Endothelial cell of umbilical vein (primary cell): ENCODE data around the gene MSANTD7. TPM values are rescaled to one million over a fixed set of nuclear protein-coding genes. Genes with fewer than 3 reads are reported as not detected.

Experiments used
- BruUV-seq: library from RNA; stranded (reverse); fragments of 400-500 nt; replicated peaks from 2 replicates; lab custom pipeline; 2021; lab: Mats Ljungman, UMichigan
- CTCF ChIA-PET: fragments of 300-600, 350-600 bp; sonication (Branson Sonifier 250); formaldehyde crosslinking; loops from one replicate; lab custom pipeline; 2021; ENCODE audit warnings: antibody characterized with exemption, inconsistent platforms; lab: Charles Lee
- POLR2A ChIA-PET: fragments of 300-600, 350-600 bp; sonication (Branson Sonifier 250); formaldehyde crosslinking; loops from one replicate; lab custom pipeline; 2021; ENCODE audit warnings: antibody characterized with exemption, inconsistent platforms; lab: Charles Lee
- DNase-seq: peaks from one replicate; pipeline ENCODE4 v3.0.0-alpha.2; 2011; ENCODE audit warnings: low read depth, low spot score
- FAIRE-seq: peaks from 2 replicates; lab custom pipeline; 2011; peaks lifted over from hg19 to GRCh38; lab: Jason Lieb, UNC
- H2AFZ ChIP-seq: 2 replicates; pipeline ENCODE4 v1.6.0; 2012; ENCODE audit warnings: low read depth, low read length, control low read depth, inconsistent platforms
- H3K27ac ChIP-seq: 2 replicates; pipeline ENCODE4 v1.5.1; 2011; ENCODE audit warnings: low read depth, mild to moderate bottlenecking, control low read depth, low read length, moderate library complexity; ENCODE audit not compliant: insufficient read depth
- H3K27me3 ChIP-seq, 2 experiments: 2 replicates each; pipeline versions ENCODE4 v1.6.0 to v1.6.1; 2011; ENCODE audit warnings: low read length in 2 of 2, mixed read lengths in 1 of 2; ENCODE audit not compliant: control insufficient read depth in 2 of 2, insufficient read depth in 2 of 2
- H3K36me3 ChIP-seq, 2 experiments: 2 replicates in 1 of 2; 3 replicates in 1 of 2; pipeline ENCODE4 v1.5.1; 2011; ENCODE audit warnings: low read length in 2 of 2, mild to moderate bottlenecking in 1 of 2, moderate library complexity in 1 of 2; ENCODE audit not compliant: control insufficient read depth in 2 of 2, insufficient read depth in 2 of 2; ENCODE audit errors: extremely low read depth in 1 of 2
- H3K4me1 ChIP-seq: 3 replicates; pipeline ENCODE4 v1.5.1; 2011; ENCODE audit warnings: mild to moderate bottlenecking, low read length; ENCODE audit not compliant: control insufficient read depth, insufficient read depth; ENCODE audit errors: extremely low read depth
- H3K4me2 ChIP-seq: 2 replicates; pipeline ENCODE4 v1.6.1; 2011; ENCODE audit warnings: low read length, control low read depth, mixed read lengths; ENCODE audit not compliant: insufficient read depth
- H3K4me3 ChIP-seq, 3 experiments: fragments of 200-600 bp in 1 of 3; sonication (generic), shearing (Covaris generic) in 1 of 3; replicated peaks in 1 of 3; 2 replicates each; pipeline ENCODE4 v1.5.1; 2011 to 2016; ENCODE audit warnings: control low read depth in 3 of 3, low read length in 3 of 3, mild to moderate bottlenecking in 2 of 3, inconsistent platforms in 1 of 3, low read depth in 1 of 3, moderate library complexity in 1 of 3; ENCODE audit not compliant: insufficient read depth in 1 of 3
- H3K79me2 ChIP-seq: 2 replicates; pipeline ENCODE4 v1.6.0; 2012; ENCODE audit warnings: low read length, inconsistent platforms; ENCODE audit not compliant: control insufficient read depth, insufficient read depth
- H3K9ac ChIP-seq: replicated peaks from 2 replicates; pipeline ENCODE3; 2011; ENCODE audit warnings: low read length, control low read depth; ENCODE audit not compliant: insufficient read depth; ENCODE audit errors: extremely low read depth
- H3K9me1 ChIP-seq: replicated peaks from 3 replicates; pipeline ENCODE4 v1.6.0; 2011; ENCODE audit warnings: mild to moderate bottlenecking, low read length; ENCODE audit not compliant: control insufficient read depth, insufficient read depth; ENCODE audit errors: extremely low read depth
- H3K9me3 ChIP-seq: replicated peaks from 2 replicates; pipeline ENCODE4 v1.5.1; 2012; ENCODE audit warnings: low read length, inconsistent platforms; ENCODE audit not compliant: control insufficient read depth, insufficient read depth
- H4K20me1 ChIP-seq: replicated peaks from 2 replicates; pipeline ENCODE3; 2011; ENCODE audit warnings: mild to moderate bottlenecking, low read length; ENCODE audit not compliant: control insufficient read depth, insufficient read depth; ENCODE audit errors: extremely low read depth
- EZH2 ChIP-seq: IDR thresholded peaks from 2 replicates; pipeline ENCODE4 v1.6.1; 2012; ENCODE audit warnings: borderline replicate concordance, low read depth, mild to moderate bottlenecking, moderate library complexity, low read length, inconsistent platforms; ENCODE audit not compliant: severe bottlenecking
- FOS ChIP-seq: IDR thresholded peaks from 2 replicates; pipeline ENCODE4 v1.6.1; 2011; ENCODE audit warnings: mild to moderate bottlenecking, low read length, moderate library complexity, borderline replicate concordance; ENCODE audit not compliant: insufficient read depth
- GATA2 ChIP-seq: IDR thresholded peaks from 2 replicates; pipeline ENCODE4 v1.7.0; 2011; ENCODE audit warnings: low read depth, mild to moderate bottlenecking, moderate library complexity, mixed read lengths, low read length; ENCODE audit not compliant: insufficient read length, insufficient read depth
- JUN ChIP-seq: IDR thresholded peaks from 2 replicates; pipeline ENCODE4 v1.6.1; 2011; ENCODE audit warnings: borderline replicate concordance, low read depth; ENCODE audit not compliant: insufficient read length, insufficient read depth
- MAX ChIP-seq: IDR thresholded peaks from 2 replicates; pipeline ENCODE4 v1.6.1; 2011; ENCODE audit not compliant: insufficient read depth, insufficient read length
- MYC ChIP-seq: IDR thresholded peaks from one replicate; pipeline ENCODE4 v1.6.1; 2011; ENCODE audit warnings: mild to moderate bottlenecking, low read depth, low read length
- POLR2A ChIP-seq: IDR thresholded peaks from 2 replicates; pipeline ENCODE4 v1.6.1; 2012; ENCODE audit warnings: low read depth, mild to moderate bottlenecking, control low read depth, low read length
- POLR2AphosphoS5 ChIP-seq: IDR thresholded peaks from 2 replicates; pipeline ENCODE4 v1.6.1; 2012; ENCODE audit warnings: low read depth, mild to moderate bottlenecking, control low read depth, low read length, moderate library complexity; ENCODE audit not compliant: insufficient read depth
- dilution Hi-C: fragments of 300-500 bp; cut with MboI; formaldehyde crosslinking; loops from one replicate; pipeline ENCODE4 v1.15.0; 2019; ENCODE audit warnings: low sequenced_read_pairs; ENCODE audit not compliant: extremely low pct_ligation_motif_present
- intact Hi-C: fragments of 100-400 bp; cut with micrococcal nuclease; formaldehyde crosslinking; loops from one replicate; pipeline ENCODE4 v1.10.0; 2022
- polyA plus RNA-seq, 4 experiments: library from polyadenylated mRNA; depleted of rRNA in 3 of 4; stranded (reverse) in 3 of 4; unstranded in 1 of 4; fragments of >200 nt; gene quantifications; 2 replicates each; pipeline versions ENCODE4 v1.2.1 to v1.2.3, GENCODE V29; 2011 to 2012; ENCODE audit warnings: missing spikeins in 1 of 4
- total RNA-seq: library from RNA; stranded (reverse); gene quantifications from 2 replicates; pipeline ENCODE4 v1.2.3, GENCODE V29; 2021
- TF ChIP-seq, protein P1 (sequence below), 2 donors: IDR thresholded peaks; 1 replicate in 1 of 2; 2 replicates in 1 of 2; pipeline ENCODE4 v1.5.1; 2011; ENCODE audit warnings: low read length in 2 of 2, mild to moderate bottlenecking in 2 of 2, moderate library complexity in 2 of 2, control low read depth in 1 of 2, inconsistent platforms in 1 of 2, low read depth in 1 of 2; ENCODE audit not compliant: insufficient read depth in 1 of 2; ENCODE audit errors: extremely low read depth in 1 of 2

MSANTD7 gene
- total and polyA plus RNA-seq, 2 donors (not counting 3 experiments of a cell fraction or from before 2014, with no cell fraction given): 4.8 to 13.1 TPM

DNA sequence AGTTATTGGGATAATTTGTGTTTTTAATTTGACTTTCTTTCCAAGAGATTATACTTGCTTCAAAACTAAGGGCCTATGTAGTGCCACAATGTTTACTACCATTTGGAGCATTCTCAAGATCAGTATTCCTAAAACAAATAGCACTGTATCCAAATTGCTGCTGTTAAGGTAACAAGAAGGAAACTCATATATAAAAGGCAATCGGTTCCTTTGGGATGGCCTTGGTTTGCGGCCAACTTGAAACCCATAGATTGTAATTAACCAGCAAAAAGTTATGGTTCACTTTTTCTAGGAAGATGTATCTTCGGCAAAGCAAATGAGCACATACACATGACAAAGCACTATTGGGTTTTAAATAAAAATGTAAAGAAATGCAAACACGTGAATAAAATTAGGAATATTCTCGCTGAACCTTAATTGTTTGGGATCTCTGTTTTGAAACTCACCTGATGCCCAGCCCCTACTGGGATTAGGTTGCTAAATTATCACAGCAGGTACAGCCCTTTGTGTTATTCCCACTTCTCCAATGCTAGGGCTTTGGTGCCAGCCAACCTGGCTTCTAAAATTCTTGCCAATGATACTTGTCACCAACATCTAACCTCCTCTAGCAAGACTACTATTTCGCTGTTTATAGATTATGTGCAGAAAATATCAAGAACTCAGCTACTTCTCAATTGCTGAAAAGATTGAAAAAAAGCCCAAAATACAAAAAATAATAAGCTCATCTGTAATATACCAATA, 16.3 kb upstream of the MSANTD7 start:
- Histone ChIP-seq H3K27me3 (peaks cover 0 to 3% of the 10 kb centered on the region in 2 experiments), H3K9me3 (no peaks in the 10 kb centered on the region), H3K27ac (no peak overlapping the region), H3K4me3 (no peak overlapping the region), H4K20me1 (no peaks in the 10 kb centered on the region), H3K9ac (no peak overlapping the region), H2AFZ (no peak overlapping the region), H3K36me3 (no peaks in the 10 kb centered on the region), H3K9me1 (no peaks in the 10 kb centered on the region), H3K79me2 (no peaks in the 10 kb centered on the region), H3K4me1 (peaks cover 20% of the 10 kb centered on the region), H3K4me2 (no peak overlapping the region)
- no peak for DNase-seq
- BruUV-seq: no TSS peak
- intact Hi-C loops: no loop called here
- no peak for FAIRE-seq
- TF ChIP-seq GATA2 (no peak), POLR2AphosphoS5 (no peak), EZH2 (no peak), JUN (no peak), MAX (no peak), FOS (no peak), MYC (no peak), POLR2A (no peak)
- TF ChIP-seq, protein P1, sequence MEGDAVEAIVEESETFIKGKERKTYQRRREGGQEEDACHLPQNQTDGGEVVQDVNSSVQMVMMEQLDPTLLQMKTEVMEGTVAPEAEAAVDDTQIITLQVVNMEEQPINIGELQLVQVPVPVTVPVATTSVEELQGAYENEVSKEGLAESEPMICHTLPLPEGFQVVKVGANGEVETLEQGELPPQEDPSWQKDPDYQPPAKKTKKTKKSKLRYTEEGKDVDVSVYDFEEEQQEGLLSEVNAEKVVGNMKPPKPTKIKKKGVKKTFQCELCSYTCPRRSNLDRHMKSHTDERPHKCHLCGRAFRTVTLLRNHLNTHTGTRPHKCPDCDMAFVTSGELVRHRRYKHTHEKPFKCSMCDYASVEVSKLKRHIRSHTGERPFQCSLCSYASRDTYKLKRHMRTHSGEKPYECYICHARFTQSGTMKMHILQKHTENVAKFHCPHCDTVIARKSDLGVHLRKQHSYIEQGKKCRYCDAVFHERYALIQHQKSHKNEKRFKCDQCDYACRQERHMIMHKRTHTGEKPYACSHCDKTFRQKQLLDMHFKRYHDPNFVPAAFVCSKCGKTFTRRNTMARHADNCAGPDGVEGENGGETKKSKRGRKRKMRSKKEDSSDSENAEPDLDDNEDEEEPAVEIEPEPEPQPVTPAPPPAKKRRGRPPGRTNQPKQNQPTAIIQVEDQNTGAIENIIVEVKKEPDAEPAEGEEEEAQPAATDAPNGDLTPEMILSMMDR (IDR thresholded peaks at IDR 0.05; ENCODE audit: extremely low read depth in 1 of 2, insufficient read depth in 1 of 2, low read depth in 1 of 2, low read length in 2 of 2): no peak
- CTCF ChIA-PET: interaction anchor here (1.2 to 4.5 kb wide), 16 partner anchors 12 to 323 kb away, joined by 3 to 38 read pairs (median 6); partner anchors contain the start of genes CDNF, HSPA14 and MSANTD7
- dilution Hi-C loops: no loop called here
- POLR2A ChIA-PET: interaction anchor here (0.6 kb wide), 1 partner anchor 231 kb away, joined by 3 read pairs; no protein-coding TSS in a partner anchor
